ENCODE data around the gene CNN2. TPM values are rescaled to one million over a fixed set of nuclear protein-coding genes. Genes with fewer than 3 reads are reported as not detected.

Gene CNN2
- total and polyA plus RNA-seq, 2 donors from 2014 or later = 64.1 to 131 TPM

GRCh38 chr19:1014161-1015060 lies 12.0 kb upstream of the CNN2 start:
- peaks cover 0 to 36% (median 5%) of the 10 kb centered on the region in 3 donors for H3K4me1 ChIP-seq (ENCODE audit: control insufficient read depth in 2 of 3, insufficient read depth in 2 of 3, low read depth in 1 of 3, low read length in 3 of 3)
- H3K36me3 ChIP-seq (ENCODE audit: control insufficient read depth in 2 of 3, insufficient read depth in 3 of 3, low read length in 3 of 3) = peaks cover 0 to 10% (median 0%) of the 10 kb centered on the region in 3 donors
- H3K9me3 ChIP-seq (ENCODE audit: control insufficient read depth in 2 of 3, insufficient read depth in 1 of 3, low read length in 3 of 3) = no peaks in the 10 kb centered on the region
- no peak overlapping the region for H3K4me3 ChIP-seq (ENCODE audit: low read length in 3 of 3)
- intact Hi-C loops (cut with DNase I) = no loop called here
- no peaks in the 10 kb centered on the region for H3K27me3 ChIP-seq (ENCODE audit: control insufficient read depth, insufficient read depth, low read length)
- no peak for FAIRE-seq
- TF ChIP-seq CTCF (IDR thresholded peaks at IDR 0.05; ENCODE audit: borderline replicate concordance, extremely low read depth, insufficient read depth) = no peak
- no peak overlapping the region for H3K27ac ChIP-seq (ENCODE audit: low read depth in 2 of 2, low read length in 2 of 2)
- peak in 1 of 5 donors; percentile 68 for DNase-seq
- no peak overlapping the region for H3K9ac ChIP-seq (ENCODE audit: low read length in 3 of 3)

- peaks cover 0 to 44% (median 8%) of the 10 kb centered on the region in 3 donors for H3K4me1 ChIP-seq (ENCODE audit: control insufficient read depth in 2 of 3, insufficient read depth in 2 of 3, low read depth in 1 of 3, low read length in 3 of 3)
- intact Hi-C loops (cut with DNase I) = no loop called here
- peak in 1 of 5 donors; percentile 74 for DNase-seq
- H3K27me3 ChIP-seq (ENCODE audit: control insufficient read depth, insufficient read depth, low read length) = no peaks in the 10 kb centered on the region
- TF ChIP-seq CTCF (IDR thresholded peaks at IDR 0.05; ENCODE audit: borderline replicate concordance, extremely low read depth, insufficient read depth) = no peak
- FAIRE-seq = no peak
- no peak overlapping the region for H3K27ac ChIP-seq (ENCODE audit: low read depth in 2 of 2, low read length in 2 of 2)
- H3K36me3 ChIP-seq (ENCODE audit: control insufficient read depth in 2 of 3, insufficient read depth in 3 of 3, low read length in 3 of 3) = peaks cover 0 to 10% (median 0%) of the 10 kb centered on the region in 3 donors
- H3K4me3 ChIP-seq (ENCODE audit: low read length in 3 of 3) = no peak overlapping the region
- no peaks in the 10 kb centered on the region for H3K9me3 ChIP-seq (ENCODE audit: control insufficient read depth in 2 of 3, insufficient read depth in 1 of 3, low read length in 3 of 3)
- H3K9ac ChIP-seq (ENCODE audit: low read length in 3 of 3) = no peak overlapping the region
Observed at GRCh38 chr19:1015061-1015781, 11.2 kb upstream of the CNN2 start.

GRCh38 chr19:1015782-1016646 lies 10.4 kb upstream of the CNN2 start:
- no peaks in the 10 kb centered on the region for H3K27me3 ChIP-seq (ENCODE audit: control insufficient read depth, insufficient read depth, low read length)
- H3K9ac ChIP-seq (ENCODE audit: low read length in 3 of 3) = no peak overlapping the region
- TF ChIP-seq CTCF (IDR thresholded peaks at IDR 0.05; ENCODE audit: borderline replicate concordance, extremely low read depth, insufficient read depth) = no peak
- peaks cover 0 to 10% (median 0%) of the 10 kb centered on the region in 3 donors for H3K36me3 ChIP-seq (ENCODE audit: control insufficient read depth in 2 of 3, insufficient read depth in 3 of 3, low read length in 3 of 3)
- no peak overlapping the region for H3K4me3 ChIP-seq (ENCODE audit: low read length in 3 of 3)
- no peak for FAIRE-seq
- H3K9me3 ChIP-seq (ENCODE audit: control insufficient read depth in 2 of 3, insufficient read depth in 1 of 3, low read length in 3 of 3) = no peaks in the 10 kb centered on the region
- peak in 1 of 5 donors; percentile 73 for DNase-seq
- H3K4me1 ChIP-seq (ENCODE audit: control insufficient read depth in 2 of 3, insufficient read depth in 2 of 3, low read depth in 1 of 3, low read length in 3 of 3) = peaks cover 0 to 46% (median 8%) of the 10 kb centered on the region in 3 donors
- intact Hi-C loops (cut with DNase I) = no loop called here
- H3K27ac ChIP-seq (ENCODE audit: low read depth in 2 of 2, low read length in 2 of 2) = no peak overlapping the region

Data from kidney (tissue), 14 donors.